ENCODE measurements around the gene ARHGAP15. TPM values are rescaled to one million over a fixed set of nuclear protein-coding genes. Genes with fewer than 3 reads are reported as not detected.

The ARHGAP15 gene
- total RNA-seq, 1 experiment from 2014 or later = not detected

DNA sequence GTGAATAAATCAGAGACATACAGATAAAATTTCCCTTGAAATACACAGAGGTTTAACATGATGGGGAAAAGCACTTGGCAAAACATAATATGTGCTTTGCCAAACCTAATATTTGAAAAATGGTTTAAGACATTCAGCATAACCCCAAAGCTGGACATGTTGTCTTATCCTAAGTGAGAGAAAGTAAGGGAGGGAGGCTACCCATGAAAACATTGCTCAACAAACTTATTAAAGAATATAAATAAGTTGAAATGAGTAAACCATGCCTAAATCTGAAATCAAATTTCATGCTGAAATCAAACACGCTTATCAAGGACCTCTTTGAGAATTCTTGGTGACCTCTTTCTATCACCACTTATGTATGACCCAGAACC, 81.2 kb downstream of the ARHGAP15 start:
- ChIA-PET CTCF (no interaction called here), POLR2A (ENCODE audit: unreplicated experiment) (no interaction called here)
- H3K27me3 ChIP-seq (ENCODE audit: insufficient read depth, low read depth) = no peaks in the 10 kb centered on the region
- no peak for DNase-seq
- H3K27ac ChIP-seq = no peak overlapping the region
- no peaks in the 10 kb centered on the region for H3K79me2 ChIP-seq (ENCODE audit: low read depth)
- no peak overlapping the region for H3K4me2 ChIP-seq
- no peaks in the 10 kb centered on the region for H3K9me2 ChIP-seq (ENCODE audit: insufficient read depth)
- H3F3A ChIP-seq (ENCODE audit: insufficient read depth, low read depth) = no peaks in the 10 kb centered on the region
- BruUV-seq (replicated peaks) = no TSS peak
- H3K9me3 ChIP-seq (ENCODE audit: insufficient read depth, low read depth) = no peaks in the 10 kb centered on the region
- TF ChIP-seq, protein P1, sequence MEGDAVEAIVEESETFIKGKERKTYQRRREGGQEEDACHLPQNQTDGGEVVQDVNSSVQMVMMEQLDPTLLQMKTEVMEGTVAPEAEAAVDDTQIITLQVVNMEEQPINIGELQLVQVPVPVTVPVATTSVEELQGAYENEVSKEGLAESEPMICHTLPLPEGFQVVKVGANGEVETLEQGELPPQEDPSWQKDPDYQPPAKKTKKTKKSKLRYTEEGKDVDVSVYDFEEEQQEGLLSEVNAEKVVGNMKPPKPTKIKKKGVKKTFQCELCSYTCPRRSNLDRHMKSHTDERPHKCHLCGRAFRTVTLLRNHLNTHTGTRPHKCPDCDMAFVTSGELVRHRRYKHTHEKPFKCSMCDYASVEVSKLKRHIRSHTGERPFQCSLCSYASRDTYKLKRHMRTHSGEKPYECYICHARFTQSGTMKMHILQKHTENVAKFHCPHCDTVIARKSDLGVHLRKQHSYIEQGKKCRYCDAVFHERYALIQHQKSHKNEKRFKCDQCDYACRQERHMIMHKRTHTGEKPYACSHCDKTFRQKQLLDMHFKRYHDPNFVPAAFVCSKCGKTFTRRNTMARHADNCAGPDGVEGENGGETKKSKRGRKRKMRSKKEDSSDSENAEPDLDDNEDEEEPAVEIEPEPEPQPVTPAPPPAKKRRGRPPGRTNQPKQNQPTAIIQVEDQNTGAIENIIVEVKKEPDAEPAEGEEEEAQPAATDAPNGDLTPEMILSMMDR (conservative IDR thresholded peaks at IDR 0.05) = no peak
- TF ChIP-seq EZH2 (IDR thresholded peaks at IDR 0.05; ENCODE audit: low read depth) = no peak
- no peak overlapping the region for H3K4me3 ChIP-seq
- no peaks in the 10 kb centered on the region for H4K20me1 ChIP-seq (ENCODE audit: insufficient read depth)
- intact Hi-C loops (cut with micrococcal nuclease; ENCODE audit: unreplicated experiment) = no loop called here
- H3K4me1 ChIP-seq (replicated peaks; ENCODE audit: insufficient read depth) = no peaks in the 10 kb centered on the region
- no peak overlapping the region for H2AFZ ChIP-seq
- no peaks in the 10 kb centered on the region for H3K36me3 ChIP-seq (ENCODE audit: low read depth)

DNA sequence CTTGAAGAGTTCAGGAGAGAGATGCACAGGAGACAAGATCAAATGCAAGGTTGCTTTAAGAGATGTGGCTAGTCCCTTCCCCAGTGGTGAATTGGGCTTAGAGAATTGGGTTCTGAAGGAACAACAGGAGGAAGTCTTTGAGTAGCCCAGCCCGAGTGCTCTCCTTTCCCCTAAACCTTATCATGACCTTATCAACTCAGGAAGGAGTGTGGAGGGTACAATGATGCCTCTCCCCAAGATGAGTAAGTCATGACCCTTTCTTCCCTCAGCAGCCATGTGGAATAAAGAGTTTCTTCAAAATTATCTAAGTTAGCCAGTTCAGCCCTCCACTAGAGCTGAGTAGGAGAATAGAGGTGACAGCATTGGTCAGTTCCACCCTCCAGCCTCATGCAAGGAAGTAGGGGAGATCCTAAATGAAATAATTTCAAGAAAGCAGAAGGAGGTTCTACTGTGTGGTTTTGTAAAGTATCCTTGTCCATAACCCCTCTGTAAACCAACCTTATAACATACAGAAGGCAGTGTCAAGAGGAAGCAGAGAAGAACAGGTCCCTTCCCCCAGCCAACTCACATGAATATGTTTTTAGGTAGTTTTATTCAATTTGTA, 88.4 kb downstream of the ARHGAP15 start:
- H3K4me2 ChIP-seq = no peak overlapping the region
- no TSS peak for BruUV-seq (replicated peaks)
- no peaks in the 10 kb centered on the region for H3K36me3 ChIP-seq (ENCODE audit: low read depth)
- intact Hi-C loops (cut with micrococcal nuclease; ENCODE audit: unreplicated experiment) = no loop called here
- no peak overlapping the region for H3K4me3 ChIP-seq
- no peak overlapping the region for H3K27ac ChIP-seq
- H3K79me2 ChIP-seq (ENCODE audit: low read depth) = no peaks in the 10 kb centered on the region
- no peaks in the 10 kb centered on the region for H3K9me2 ChIP-seq (ENCODE audit: insufficient read depth)
- H3K4me1 ChIP-seq (replicated peaks; ENCODE audit: insufficient read depth) = no peaks in the 10 kb centered on the region
- H3K9me3 ChIP-seq (ENCODE audit: insufficient read depth, low read depth) = no peaks in the 10 kb centered on the region
- ChIA-PET CTCF (no interaction called here), POLR2A (ENCODE audit: unreplicated experiment) (no interaction called here)
- H3K27me3 ChIP-seq (ENCODE audit: insufficient read depth, low read depth) = no peaks in the 10 kb centered on the region
- DNase-seq = no peak
- H4K20me1 ChIP-seq (ENCODE audit: insufficient read depth) = no peaks in the 10 kb centered on the region
- TF ChIP-seq, protein P1 (conservative IDR thresholded peaks at IDR 0.05) = no peak
- TF ChIP-seq EZH2 (IDR thresholded peaks at IDR 0.05; ENCODE audit: low read depth) = no peak
- no peak overlapping the region for H2AFZ ChIP-seq
- H3F3A ChIP-seq (ENCODE audit: insufficient read depth, low read depth) = no peaks in the 10 kb centered on the region

- H3K9me2 ChIP-seq (ENCODE audit: insufficient read depth) = no peaks in the 10 kb centered on the region
- H3K9me3 ChIP-seq (ENCODE audit: insufficient read depth, low read depth) = no peaks in the 10 kb centered on the region
- no peaks in the 10 kb centered on the region for H3K36me3 ChIP-seq (ENCODE audit: low read depth)
- H3F3A ChIP-seq (ENCODE audit: insufficient read depth, low read depth) = no peaks in the 10 kb centered on the region
- DNase-seq = no peak
- no peak overlapping the region for H3K4me3 ChIP-seq
- TF ChIP-seq, protein P1 (conservative IDR thresholded peaks at IDR 0.05) = no peak
- TF ChIP-seq EZH2 (IDR thresholded peaks at IDR 0.05; ENCODE audit: low read depth) = no peak
- no peaks in the 10 kb centered on the region for H3K27me3 ChIP-seq (ENCODE audit: insufficient read depth, low read depth)
- H4K20me1 ChIP-seq (ENCODE audit: insufficient read depth) = no peaks in the 10 kb centered on the region
- no peak overlapping the region for H2AFZ ChIP-seq
- intact Hi-C loops (cut with micrococcal nuclease; ENCODE audit: unreplicated experiment) = no loop called here
- no peaks in the 10 kb centered on the region for H3K4me1 ChIP-seq (replicated peaks; ENCODE audit: insufficient read depth)
- CTCF ChIA-PET = no interaction called here
- H3K27ac ChIP-seq = no peak overlapping the region
- no TSS peak for BruUV-seq (replicated peaks)
- H3K79me2 ChIP-seq (ENCODE audit: low read depth) = no peaks in the 10 kb centered on the region
- POLR2A ChIA-PET (ENCODE audit: unreplicated experiment) = no interaction called here
- H3K4me2 ChIP-seq = no peak overlapping the region
Observed at GRCh38 chr2:143218621-143219020, 89.4 kb downstream of the ARHGAP15 start.
